Cardiac fibroblast (primary cell): ENCODE measurements around the gene P3H2.

ENCODE experiments used
- DNase-seq, 2 donors: peaks; one replicate each; pipeline versions ENCODE4 v3.0.0 to v3.0.0-alpha.2; 2010; ENCODE audit warnings: low read depth in 2 of 2
- H3K4me3 ChIP-seq, 2 donors: replicated peaks in 1 of 2; 1 replicate in 1 of 2; 2 replicates in 1 of 2; pipeline ENCODE4 v1.5.1; 2011; ENCODE audit warnings: low read depth in 2 of 2, low read length in 2 of 2, mild to moderate bottlenecking in 2 of 2, moderate library complexity in 1 of 2
- TF ChIP-seq, protein P1 (sequence below): IDR thresholded peaks from one replicate; pipeline ENCODE4 v1.5.1; 2011; ENCODE audit warnings: low read depth, mild to moderate bottlenecking, low read length, inconsistent platforms

The P3H2 gene

DNA sequence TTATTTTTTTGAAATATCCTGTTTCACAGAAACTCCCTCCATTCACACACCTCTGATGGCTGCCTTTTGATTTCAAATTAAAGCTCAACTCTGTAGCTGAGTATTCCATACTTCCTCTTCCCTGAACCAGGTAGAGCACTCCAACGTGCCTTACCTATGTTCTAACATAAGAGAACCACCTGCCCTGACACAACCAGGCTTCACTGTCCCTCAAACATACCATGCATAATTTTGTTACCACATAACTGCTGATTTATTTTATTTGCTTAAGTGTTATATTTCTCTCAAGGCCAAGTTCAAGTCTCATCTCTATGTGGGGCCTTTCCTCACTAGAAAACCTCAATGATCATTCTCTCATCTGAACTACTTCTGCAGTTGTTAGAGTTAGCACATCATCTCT lies 209.7 kb downstream of the P3H2 start:
- DNase-seq, result no peak
- H3K4me3 ChIP-seq, result no peak overlapping the region
- TF ChIP-seq, protein P1, sequence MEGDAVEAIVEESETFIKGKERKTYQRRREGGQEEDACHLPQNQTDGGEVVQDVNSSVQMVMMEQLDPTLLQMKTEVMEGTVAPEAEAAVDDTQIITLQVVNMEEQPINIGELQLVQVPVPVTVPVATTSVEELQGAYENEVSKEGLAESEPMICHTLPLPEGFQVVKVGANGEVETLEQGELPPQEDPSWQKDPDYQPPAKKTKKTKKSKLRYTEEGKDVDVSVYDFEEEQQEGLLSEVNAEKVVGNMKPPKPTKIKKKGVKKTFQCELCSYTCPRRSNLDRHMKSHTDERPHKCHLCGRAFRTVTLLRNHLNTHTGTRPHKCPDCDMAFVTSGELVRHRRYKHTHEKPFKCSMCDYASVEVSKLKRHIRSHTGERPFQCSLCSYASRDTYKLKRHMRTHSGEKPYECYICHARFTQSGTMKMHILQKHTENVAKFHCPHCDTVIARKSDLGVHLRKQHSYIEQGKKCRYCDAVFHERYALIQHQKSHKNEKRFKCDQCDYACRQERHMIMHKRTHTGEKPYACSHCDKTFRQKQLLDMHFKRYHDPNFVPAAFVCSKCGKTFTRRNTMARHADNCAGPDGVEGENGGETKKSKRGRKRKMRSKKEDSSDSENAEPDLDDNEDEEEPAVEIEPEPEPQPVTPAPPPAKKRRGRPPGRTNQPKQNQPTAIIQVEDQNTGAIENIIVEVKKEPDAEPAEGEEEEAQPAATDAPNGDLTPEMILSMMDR, result no peak

DNA sequence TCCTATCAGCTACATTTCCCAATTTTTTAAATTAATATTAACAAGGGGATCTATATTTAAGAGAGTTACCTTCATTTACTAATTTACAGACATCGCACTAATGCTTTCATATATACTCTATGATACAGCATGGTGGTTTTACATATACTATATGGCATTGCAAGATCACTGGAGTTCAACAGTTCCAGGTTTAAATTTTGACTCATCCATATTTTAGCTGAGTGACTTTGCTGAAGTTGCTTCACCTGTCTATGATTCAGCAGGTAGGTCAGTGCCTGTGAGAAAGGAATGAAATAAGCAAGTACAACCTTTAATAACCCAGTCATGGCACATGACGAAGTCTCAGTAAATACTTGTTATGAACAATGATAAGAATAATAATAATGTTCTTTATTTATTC lies 211.1 kb downstream of the P3H2 start:
- H3K4me3 ChIP-seq, result no peak overlapping the region
- TF ChIP-seq, protein P1, result no peak
- peak in 1 of 2 donors; percentile 25 for DNase-seq

DNA sequence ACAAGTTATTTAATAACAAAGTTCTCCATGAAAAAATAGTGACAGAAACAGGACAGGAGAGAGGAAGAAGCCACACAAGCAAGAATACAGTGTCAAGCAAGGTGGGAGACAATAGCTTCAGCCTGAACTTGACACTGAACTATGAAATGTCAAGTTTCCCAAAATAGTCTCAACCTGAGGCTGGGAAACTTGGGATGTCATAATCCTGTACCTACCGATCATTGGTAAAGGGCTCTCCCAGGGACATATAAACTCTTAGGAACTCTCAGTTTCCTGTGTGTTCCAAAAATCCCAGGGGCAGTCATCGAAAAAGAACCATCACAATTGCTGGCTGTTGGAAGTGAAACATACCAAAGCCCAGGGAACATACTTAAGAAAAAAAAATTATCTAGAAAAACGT lies 211.6 kb downstream of the P3H2 start:
- TF ChIP-seq, protein P1, result no peak
- DNase-seq, result no peak
- no peak overlapping the region for H3K4me3 ChIP-seq

DNA sequence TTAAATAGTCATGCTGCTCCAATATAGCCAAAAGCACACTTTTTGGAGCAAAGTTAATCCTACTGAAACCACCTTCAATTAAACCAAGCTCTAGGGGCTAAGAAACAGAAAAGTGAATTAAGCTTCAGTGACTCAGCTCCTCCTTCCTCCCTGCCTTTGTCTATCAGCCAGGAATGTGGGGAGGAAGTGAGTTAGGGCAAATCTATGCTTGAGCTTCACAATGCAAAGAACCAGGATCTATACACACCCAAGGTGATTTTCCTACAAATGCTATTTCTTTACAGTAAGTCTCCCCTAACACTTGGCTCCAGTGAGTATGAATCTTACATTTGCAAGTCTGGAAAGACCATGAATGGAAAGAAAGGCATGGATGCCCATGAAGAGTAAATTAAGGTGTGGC lies 212.1 kb downstream of the P3H2 start:
- DNase-seq, result peak; percentile 52 to 86
- TF ChIP-seq, protein P1, result no peak
- no peak overlapping the region for H3K4me3 ChIP-seq

DNA sequence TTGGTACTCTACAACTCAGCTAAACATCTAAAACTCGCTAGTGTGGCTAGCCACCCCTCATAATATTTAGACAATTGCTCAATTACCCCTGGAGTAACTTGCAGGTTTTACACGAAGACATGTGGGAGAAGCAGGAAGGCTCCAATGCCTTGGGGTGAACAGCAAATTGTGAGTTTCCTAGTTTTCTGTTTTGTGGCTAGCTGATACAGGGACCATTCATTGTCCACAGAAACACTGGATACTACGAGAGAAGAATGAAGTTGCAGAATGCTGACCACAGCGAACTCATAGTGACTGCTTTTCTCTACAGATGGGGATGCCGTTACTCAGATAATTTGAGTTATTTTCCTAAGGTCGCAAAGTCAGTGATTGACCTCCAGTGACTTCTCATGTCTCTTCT lies 212.9 kb downstream of the P3H2 start:
- H3K4me3 ChIP-seq, result no peak overlapping the region
- TF ChIP-seq, protein P1, result no peak
- DNase-seq, result no peak
